ENCODE results near the gene ATG9B. TPM values are rescaled to one million over a fixed set of nuclear protein-coding genes. Genes with fewer than 3 reads are reported as not detected.

Gene ATG9B
- total and polyA plus RNA-seq, 2 donors (not counting 1 experiment from before 2014, with no cell fraction given) = under 0.01 to 0.03 TPM

- H3K4me1 ChIP-seq (ENCODE audit: control insufficient read depth, extremely low read depth, insufficient read depth, low read length) = no peaks in the 10 kb centered on the region
- H3K9me3 ChIP-seq (ENCODE audit: control insufficient read depth, insufficient read depth, low read depth, low read length) = no peaks in the 10 kb centered on the region
- no peak for DNase-seq (ENCODE audit: low read depth in 2 of 2)
- no peak for TF ChIP-seq CTCF (conservative IDR thresholded peaks at IDR 0.05 in 1 of 2, IDR thresholded peaks at IDR 0.05 in 1 of 2; ENCODE audit: low read depth in 1 of 2, low read length in 2 of 2)
- no peak for TF ChIP-seq EZH2 (IDR thresholded peaks at IDR 0.05; ENCODE audit: low read length, missing control alignments)
- no peaks in the 10 kb centered on the region for H3K79me2 ChIP-seq (ENCODE audit: control insufficient read depth, insufficient read depth, low read length)
- no peak overlapping the region for H3K27ac ChIP-seq (ENCODE audit: insufficient read depth, low read length)
- no peak overlapping the region for H3K4me2 ChIP-seq (ENCODE audit: extremely low read depth, insufficient read depth, low read length)
- no peak overlapping the region for H2AFZ ChIP-seq (ENCODE audit: low read length)
- no peaks in the 10 kb centered on the region for H4K20me1 ChIP-seq (ENCODE audit: control insufficient read depth, extremely low read depth, insufficient read depth, low read length)
- H3K36me3 ChIP-seq (ENCODE audit: control insufficient read depth, insufficient read depth, low read length) = no peaks in the 10 kb centered on the region
- H3K9ac ChIP-seq (ENCODE audit: insufficient read depth, low read length) = no peak overlapping the region
- H3K4me3 ChIP-seq (replicated peaks in 1 of 4; ENCODE audit: control extremely low read depth in 1 of 4, insufficient read depth in 1 of 4, low read depth in 3 of 4, low read length in 4 of 4) = no peak overlapping the region
- peaks cover 8% of the 10 kb centered on the region for H3K27me3 ChIP-seq (ENCODE audit: control insufficient read depth, insufficient read depth, low read length)
Observed at GRCh38 chr7:151009327-151010036, 14.8 kb downstream of the ATG9B start.

- Histone ChIP-seq H3K27me3 (ENCODE audit: control insufficient read depth, insufficient read depth, low read length) (peaks cover 8% of the 10 kb centered on the region), H3K27ac (ENCODE audit: insufficient read depth, low read length) (no peak overlapping the region), H3K4me2 (ENCODE audit: extremely low read depth, insufficient read depth, low read length) (no peak overlapping the region), H3K9ac (ENCODE audit: insufficient read depth, low read length) (no peak overlapping the region), H2AFZ (ENCODE audit: low read length) (no peak overlapping the region), H3K4me1 (ENCODE audit: control insufficient read depth, extremely low read depth, insufficient read depth, low read length) (no peaks in the 10 kb centered on the region), H3K9me3 (ENCODE audit: control insufficient read depth, insufficient read depth, low read depth, low read length) (no peaks in the 10 kb centered on the region), H3K79me2 (ENCODE audit: control insufficient read depth, insufficient read depth, low read length) (no peaks in the 10 kb centered on the region), H3K4me3 (replicated peaks in 1 of 4; ENCODE audit: control extremely low read depth in 1 of 4, insufficient read depth in 1 of 4, low read depth in 3 of 4, low read length in 4 of 4) (peak overlapping the region in 1 of 4 experiments; percentile 38), H4K20me1 (ENCODE audit: control insufficient read depth, extremely low read depth, insufficient read depth, low read length) (no peaks in the 10 kb centered on the region), H3K36me3 (ENCODE audit: control insufficient read depth, insufficient read depth, low read length) (no peaks in the 10 kb centered on the region)
- TF ChIP-seq EZH2 (IDR thresholded peaks at IDR 0.05; ENCODE audit: low read length, missing control alignments) = no peak
- peak; percentile 30 to 58 for TF ChIP-seq CTCF (conservative IDR thresholded peaks at IDR 0.05 in 1 of 2, IDR thresholded peaks at IDR 0.05 in 1 of 2; ENCODE audit: low read depth in 1 of 2, low read length in 2 of 2)
- DNase-seq (ENCODE audit: low read depth in 2 of 2) = peak; percentile 25 to 39
Observed at GRCh38 chr7:151008511-151009323, 15.6 kb downstream of the ATG9B start.

GRCh38 chr7:151008143-151008510 lies 16.2 kb downstream of the ATG9B start:
- Histone ChIP-seq H4K20me1 (ENCODE audit: control insufficient read depth, extremely low read depth, insufficient read depth, low read length) (no peaks in the 10 kb centered on the region), H2AFZ (ENCODE audit: low read length) (no peak overlapping the region), H3K9me3 (ENCODE audit: control insufficient read depth, insufficient read depth, low read depth, low read length) (no peaks in the 10 kb centered on the region), H3K79me2 (ENCODE audit: control insufficient read depth, insufficient read depth, low read length) (no peaks in the 10 kb centered on the region), H3K4me2 (ENCODE audit: extremely low read depth, insufficient read depth, low read length) (no peak overlapping the region), H3K27me3 (ENCODE audit: control insufficient read depth, insufficient read depth, low read length) (peaks cover 7% of the 10 kb centered on the region), H3K4me3 (replicated peaks in 1 of 4; ENCODE audit: control extremely low read depth in 1 of 4, insufficient read depth in 1 of 4, low read depth in 3 of 4, low read length in 4 of 4) (no peak overlapping the region), H3K36me3 (ENCODE audit: control insufficient read depth, insufficient read depth, low read length) (no peaks in the 10 kb centered on the region), H3K9ac (ENCODE audit: insufficient read depth, low read length) (no peak overlapping the region), H3K27ac (ENCODE audit: insufficient read depth, low read length) (no peak overlapping the region), H3K4me1 (ENCODE audit: control insufficient read depth, extremely low read depth, insufficient read depth, low read length) (no peaks in the 10 kb centered on the region)
- TF ChIP-seq EZH2 (IDR thresholded peaks at IDR 0.05; ENCODE audit: low read length, missing control alignments) (no peak), CTCF (conservative IDR thresholded peaks at IDR 0.05 in 1 of 2, IDR thresholded peaks at IDR 0.05 in 1 of 2; ENCODE audit: low read depth in 1 of 2, low read length in 2 of 2) (no peak)
- DNase-seq (ENCODE audit: low read depth in 2 of 2) = no peak

Data from fibroblast of lung (primary cell).